Hindlimb muscle (tissue), 1 donor: ENCODE data around the gene ZNF79. TPM values are rescaled to one million over a fixed set of nuclear protein-coding genes. Genes with fewer than 3 reads are reported as not detected.
"Not testable (repeated sequence)": the region's sequence is repeated elsewhere in the genome, so short reads cannot be mapped to it uniquely, and the experiment has no call there.

Experiments used
- DNase-seq: peaks from one replicate; pipeline ENCODE4 v3.0.0-alpha.2; 2013
- polyA plus RNA-seq: library from polyadenylated mRNA; unstranded; fragments of 120-200 nt; gene quantifications from one replicate; pipeline ENCODE4 v1.2.1, GENCODE V29; 2013; ENCODE audit not compliant: insufficient read length

Gene ZNF79
- polyA plus RNA-seq, 1 donor: 4.8 TPM

DNA sequence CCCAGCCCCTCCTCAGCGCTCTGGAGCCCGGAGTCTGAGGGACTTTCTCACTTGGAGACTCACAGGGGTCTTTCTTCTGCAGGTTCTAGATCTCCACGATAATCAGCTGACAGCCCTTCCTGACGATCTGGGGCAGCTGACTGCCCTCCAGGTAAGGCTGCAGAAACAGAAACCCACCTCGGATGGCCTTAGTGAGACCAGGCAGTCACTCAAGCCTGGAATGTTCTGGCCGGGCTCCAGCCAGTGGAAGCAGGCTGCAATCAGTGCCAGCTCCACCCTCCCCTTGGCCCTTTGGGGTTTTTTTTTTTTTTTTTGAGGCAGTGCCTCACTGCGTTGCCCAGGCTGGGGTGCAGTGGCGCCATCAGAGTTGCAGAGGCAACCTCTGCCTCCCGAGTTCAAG, 34.7 kb downstream of the ZNF79 start:
- no peak for DNase-seq

DNA sequence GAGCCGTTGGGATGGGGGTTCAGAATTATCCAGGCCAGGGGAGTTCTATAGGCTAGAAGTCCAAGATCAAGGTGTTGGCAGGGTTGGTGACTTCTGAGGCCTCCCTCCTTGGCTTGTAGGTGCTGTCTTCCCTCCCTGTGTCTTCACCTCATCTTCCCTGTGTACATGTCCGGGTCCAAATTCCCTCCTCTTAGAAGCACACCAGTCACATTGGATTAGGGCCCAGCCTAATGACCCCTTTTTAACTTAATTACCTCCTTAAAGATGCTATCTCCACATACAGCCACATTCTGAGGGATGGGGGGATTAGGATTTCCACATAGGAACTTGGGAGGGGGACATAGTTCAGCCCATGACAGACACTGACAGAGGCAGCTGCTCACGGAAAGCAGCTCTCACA, 39.2 kb downstream of the ZNF79 start:
- no peak for DNase-seq

DNA sequence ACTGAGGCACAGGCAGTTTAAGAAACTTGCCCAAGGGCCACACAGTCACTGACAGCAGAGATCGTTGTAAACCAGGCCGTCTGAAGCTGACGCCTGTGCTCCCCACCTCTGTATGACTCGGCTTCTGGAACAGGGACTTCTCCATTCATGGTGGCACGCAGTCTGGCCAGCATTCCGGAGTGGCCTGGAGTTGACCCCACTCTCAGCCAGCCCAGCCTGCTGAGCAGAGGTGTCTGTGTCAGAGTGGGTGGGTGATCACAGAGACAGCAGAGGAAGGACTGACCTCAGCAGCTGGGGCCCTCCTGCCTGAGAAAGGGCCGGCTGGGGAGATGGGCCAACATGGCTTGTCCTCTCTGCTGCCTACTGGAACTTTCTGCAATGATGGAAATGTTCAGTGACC, 39.7 kb downstream of the ZNF79 start:
- peak; percentile 17 for DNase-seq

DNA sequence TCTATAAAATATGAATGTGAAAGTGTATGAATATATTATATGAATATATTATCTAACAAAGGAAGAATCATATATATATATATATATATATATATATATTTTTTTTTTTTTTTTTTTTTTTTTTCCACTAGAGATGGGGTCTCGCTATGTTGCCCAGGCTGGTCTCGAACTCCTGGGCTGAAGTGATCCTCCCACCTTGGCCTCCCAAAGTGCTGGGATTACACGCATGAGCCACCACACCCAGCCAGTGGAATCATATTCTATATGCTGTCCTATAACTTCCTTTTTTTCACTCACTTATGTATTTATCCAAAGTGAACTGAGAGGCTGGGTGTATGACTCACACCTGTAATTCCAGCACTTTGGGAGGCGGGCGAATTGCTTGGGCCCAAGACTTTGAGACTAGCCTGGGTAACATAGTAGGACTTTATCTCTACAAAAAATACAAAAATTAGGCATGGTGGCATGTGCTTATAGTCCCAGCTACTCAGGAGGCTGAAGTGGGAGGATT, 42.3 kb downstream of the ZNF79 start:
- not testable (repeated sequence) for DNase-seq

DNA sequence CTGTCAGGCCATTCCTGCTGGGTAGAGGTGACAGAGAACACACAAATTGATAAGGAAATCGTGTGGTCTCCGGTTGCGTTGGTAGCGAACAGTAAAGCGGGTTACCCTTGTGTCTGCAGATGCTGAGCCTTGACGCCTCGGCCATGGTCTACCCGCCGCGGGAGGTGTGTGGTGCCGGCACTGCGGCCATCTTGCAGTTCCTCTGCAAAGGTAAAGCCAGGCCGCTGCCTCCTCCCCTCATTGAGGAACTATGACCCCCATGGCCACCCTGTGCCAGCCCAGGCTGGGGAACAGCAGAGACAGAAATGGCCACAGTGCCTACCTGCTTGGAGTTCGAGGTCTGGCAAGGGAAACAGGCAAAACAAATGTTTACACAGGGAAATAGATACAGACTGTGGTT, 43.4 kb downstream of the ZNF79 start:
- DNase-seq: no peak

DNA sequence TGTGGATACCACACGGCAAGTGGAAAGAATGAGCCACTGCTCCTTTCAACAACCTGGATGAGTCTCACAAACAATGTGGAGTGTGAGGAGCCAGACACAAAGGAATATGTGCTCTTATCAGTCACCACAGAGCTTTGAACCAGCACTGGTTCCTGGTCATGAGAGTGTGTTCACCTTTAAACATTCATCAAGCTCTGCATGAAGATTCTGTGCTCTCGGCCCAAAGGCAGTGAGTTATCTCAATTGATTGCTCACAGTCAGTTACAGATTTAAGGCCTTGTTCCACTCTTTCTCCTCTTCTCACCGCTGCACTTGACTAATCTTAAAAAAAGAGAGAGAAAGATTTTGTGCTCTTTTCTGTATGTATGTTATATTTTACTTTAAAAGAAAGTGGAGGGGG, 46.5 kb downstream of the ZNF79 start:
- no peak for DNase-seq

DNA sequence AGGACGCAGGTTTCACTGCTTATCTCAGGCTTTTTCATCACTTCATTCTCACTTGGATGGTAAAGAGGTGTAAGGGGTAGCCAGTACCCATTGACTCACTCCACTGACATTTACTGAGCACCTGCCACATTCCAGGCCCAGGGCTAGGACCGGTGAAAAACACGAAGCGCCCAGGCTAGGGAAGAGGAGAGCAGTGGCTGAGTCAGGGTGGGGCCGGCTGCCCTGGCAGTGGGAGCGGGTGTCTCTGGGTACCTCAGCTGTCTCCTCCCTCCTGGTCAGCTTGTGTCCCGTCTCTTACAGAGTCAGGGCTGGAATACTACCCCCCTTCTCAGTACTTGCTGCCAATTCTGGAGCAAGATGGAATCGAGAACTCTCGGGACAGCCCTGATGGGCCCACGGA, 49.3 kb downstream of the ZNF79 start:
- no peak for DNase-seq

DNA sequence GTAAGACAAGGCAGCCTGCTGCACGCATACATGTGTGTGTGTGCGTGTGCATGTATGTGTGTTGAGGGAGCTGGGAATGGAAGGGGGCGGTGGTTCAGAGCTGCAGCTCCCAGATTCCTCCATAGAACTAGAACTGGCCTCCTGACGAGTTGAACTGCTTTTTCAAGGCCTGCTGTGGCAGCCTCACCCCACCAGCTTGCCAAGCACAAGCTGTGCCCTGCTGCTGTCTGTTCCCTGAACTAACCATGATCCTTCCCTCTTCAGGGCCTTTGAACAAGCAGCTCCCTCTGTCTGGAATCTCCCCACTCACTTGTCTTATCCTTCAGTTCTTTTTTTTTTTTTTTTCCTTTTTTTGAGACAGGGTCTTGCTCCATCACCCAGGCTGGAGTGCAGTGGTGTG, 49.8 kb downstream of the ZNF79 start:
- DNase-seq: no peak

DNA sequence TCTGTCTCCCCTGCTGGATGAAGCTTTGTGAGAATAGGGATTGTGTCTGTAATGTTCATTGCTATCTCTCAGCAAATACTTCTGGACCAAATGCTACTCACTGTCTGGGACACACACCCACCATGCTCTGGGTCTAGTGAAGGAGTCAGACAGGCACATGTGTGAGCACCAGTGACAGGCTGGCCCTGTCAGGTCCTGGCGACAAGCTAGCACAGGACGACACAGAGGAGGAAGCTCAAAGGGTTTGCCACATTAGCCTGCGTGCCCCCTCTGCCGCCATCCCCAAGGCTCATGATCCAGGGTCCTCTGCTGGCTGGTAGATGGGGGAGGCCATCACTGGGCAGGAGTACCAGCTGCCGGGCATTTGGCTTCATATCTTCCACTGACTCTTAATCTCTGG, 50.4 kb downstream of the ZNF79 start:
- DNase-seq: no peak

DNA sequence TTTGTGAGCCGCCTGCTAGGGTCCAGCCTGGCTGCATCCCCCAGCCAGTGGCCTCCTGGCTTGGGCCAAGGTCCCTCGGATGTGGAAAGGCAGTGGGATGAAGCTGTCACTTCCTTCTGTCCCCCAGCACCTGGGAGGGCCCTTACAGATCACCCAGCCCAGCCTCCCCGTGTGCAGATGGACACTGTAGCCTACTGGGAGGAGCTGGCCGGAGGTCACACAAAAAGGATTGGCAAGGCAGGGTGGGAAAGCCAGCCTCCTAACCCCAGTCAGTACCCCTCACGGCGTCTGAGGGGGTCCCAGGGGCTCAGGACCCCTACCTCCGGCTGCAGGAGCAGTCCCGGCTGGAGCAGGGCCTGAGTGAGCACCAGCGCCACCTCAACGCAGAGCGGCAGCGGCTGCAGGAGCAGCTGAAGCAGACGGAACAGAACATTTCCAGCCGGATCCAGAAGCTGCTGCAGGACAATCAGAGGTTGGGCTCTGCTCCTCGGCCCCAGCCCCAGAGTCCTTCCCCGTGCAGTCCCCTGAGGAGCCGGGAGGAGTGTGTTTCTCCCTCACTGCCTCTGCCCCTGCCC, 55.4 kb downstream of the ZNF79 start:
- DNase-seq: no peak

DNA sequence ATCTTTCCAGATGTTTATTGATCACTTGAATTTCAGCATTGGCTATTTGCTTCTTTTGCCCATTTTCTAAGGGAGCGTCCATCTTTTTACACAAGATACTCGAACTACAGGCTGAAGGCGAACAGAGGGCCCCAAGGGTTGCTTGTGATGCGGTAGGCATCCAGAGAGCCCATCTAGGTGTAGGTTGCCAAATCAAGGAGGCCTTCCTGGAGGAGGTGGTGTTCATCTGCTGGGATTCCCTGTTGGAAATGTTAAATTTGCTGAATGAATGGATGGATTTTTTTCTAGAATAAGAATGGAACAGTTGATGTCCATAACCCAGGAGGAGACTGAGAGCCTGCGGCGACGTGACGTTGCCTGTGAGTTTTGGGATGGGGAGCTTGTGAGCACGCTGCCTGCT, 58.5 kb downstream of the ZNF79 start:
- no peak for DNase-seq

DNA sequence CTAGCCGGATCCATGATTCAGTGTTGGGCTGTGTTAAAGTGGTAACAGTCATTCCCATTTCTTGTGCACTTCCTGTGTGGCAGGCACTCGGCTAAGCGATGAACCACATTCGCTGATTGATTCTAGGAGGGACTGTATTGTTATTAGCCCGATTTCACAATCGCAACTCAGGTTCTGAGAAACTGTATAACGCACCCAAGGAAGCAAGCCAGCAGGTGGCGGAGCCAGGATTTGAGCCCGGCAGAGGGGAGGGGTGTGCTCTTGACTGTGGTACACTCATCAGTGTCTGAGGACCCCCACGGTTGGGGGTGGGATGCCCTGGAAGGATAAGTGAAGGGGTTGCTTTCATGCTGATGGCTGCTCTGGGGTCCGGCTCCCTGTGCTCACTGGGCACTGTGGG, 61.8 kb downstream of the ZNF79 start:
- DNase-seq: no peak

DNA sequence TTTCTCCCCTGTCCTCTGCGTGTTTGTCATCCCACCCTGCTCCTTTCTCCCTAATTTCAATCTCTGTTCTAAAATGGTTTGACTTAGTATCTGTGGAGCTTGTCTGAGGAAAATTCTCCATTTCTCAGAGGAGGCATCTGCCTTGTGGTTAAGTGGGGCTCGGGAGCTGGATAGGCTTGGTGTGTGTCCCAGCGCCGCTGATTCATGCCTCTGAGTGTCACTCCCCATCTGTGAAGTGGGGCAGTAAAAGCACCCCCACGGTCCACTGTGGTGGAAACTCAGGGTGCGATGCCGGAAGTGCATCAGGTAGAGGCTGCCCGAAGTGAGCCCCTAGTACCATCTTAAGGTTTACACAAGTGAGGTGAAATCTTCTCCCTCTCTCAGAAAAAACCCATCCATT, 64.8 kb downstream of the ZNF79 start:
- no peak for DNase-seq

DNA sequence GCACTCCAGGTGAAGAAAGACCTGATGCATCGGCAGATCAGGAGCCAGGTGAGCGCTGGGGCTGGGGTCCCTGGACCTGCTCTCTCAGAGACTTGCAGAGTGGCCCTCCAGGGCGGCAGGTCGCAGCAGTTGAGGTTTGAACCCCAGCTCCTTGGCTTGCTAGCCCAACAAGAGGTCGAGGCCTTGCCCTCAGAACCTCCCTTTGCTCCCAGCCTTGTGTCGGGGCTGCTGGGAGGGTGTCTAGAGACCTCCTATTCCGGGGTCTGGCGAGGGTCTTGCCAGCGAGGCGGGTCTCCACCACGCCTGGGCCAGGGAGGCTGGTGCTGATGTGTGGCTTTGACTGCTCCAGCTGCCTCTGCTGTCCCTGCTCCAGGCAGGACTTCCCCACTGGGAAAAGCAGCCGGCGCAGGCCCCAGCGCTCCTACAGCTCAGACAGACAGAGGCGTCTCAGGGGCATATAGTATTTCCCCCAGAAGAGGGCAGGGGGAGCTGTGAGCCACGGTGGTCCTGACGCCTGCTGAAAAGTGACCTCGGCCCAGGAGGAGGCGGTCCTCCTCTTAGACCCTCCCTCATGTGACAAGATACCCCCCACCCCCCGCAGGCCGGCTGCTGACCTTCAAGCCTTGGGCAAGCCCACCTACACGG, 65.4 kb downstream of the ZNF79 start:
- no peak for DNase-seq

DNA sequence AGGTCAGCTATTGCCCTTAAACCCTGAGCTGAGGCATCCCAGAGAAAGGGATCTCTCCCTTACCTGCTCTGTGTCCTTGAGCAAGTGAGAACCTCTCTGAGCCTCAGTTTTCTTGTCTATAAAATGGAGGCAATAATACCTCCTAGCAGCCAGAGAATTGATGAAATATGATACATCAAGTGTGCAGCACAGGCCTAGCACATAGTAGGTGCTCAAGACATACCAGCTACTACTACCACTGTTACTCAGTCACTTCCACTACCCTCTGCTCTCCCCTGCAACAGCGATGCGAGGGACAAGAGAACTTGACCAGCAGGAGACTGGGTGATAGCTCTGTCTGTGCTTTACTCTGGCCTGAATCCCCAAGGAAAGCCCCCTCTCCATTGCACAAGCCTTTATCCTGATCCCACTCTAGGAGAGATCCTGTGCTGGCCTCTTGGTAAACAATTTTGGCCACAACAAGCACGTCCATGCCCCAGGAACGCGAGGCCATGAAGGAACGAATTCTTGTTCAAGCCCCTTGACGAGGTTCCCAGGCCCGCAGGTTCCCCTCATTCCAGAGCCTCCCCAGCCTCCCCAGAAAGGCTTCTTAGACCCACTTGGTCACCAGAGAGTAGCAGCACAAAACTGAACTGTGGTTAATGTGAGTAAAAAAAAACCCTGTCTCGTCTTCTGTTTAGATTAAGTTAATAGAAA, 66.5 kb downstream of the ZNF79 start:
- no peak for DNase-seq

DNA sequence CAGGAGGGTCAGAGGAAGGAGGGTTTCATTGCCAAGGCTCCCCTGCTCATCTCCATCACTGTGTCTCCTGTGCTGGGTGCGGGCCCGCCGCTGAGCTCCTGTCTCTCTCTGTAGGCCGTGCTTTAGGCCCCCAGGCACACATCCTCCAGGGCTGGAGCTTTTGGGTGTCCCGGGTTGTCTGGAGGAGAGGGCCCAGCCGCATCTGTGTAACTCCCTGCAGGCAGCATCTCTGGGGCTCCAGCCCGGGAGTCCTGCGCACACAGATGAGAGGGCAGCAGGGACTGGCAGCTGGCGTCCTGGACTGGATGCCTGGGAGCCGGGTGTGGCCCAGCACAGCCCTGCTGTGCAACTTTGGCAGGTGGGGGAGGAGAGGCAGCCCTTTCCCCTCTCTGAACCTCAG, 67.3 kb downstream of the ZNF79 start:
- no peak for DNase-seq

DNA sequence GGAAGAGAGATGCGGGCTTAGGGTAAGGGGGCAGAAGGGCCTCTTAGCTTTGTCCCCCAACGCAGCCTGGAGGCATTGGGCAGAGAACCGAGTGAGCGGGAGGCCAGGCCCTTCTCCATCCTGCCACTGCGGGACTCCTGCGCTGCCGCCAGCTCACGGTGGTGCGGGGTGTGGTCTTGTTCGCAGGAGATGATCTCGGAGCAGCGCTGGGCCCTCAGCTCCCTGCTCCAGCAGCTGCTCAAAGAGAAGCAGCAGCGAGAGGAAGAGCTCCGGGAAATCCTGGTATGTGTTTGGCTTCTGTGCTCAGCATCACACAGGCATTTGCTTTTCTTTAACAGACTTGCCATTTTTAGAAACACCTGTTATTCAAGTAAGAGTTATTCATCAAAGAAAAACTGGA, 68.4 kb downstream of the ZNF79 start:
- DNase-seq: no peak

DNA sequence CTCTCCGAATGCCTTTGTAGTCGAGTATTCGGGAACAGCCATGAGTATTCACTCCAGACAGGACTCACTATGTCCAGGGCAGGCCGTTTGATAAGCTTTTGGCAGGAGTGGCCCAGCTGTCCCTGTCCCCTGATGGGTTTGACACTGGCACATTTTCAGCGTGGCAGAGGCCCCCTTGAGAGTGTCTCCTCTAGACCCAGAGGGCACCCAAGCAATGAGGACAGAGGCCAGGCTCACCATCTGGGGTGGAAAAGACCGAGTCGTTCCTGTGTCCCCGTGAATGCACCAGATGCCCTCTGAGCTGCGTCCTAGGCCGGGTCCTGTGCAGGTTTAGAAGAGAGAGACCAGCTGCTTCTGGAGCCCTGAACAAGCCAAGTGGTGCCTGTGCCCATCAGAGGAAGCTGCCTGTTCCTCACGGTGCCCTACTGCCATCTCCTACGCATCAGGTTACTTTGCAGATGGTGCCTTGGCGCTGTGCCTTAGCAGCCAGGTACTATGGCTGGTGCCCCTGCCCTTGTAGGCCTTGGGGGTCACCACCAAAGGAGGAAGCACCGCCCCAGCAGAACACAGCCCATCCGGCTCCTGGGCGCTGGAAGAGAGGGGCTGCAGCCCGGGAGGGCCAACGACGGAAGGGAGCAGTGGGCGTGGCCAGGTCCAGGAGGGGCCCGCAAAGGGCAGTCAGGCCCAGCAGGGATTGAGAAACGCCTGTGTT, 69.6 kb downstream of the ZNF79 start:
- no peak for DNase-seq

DNA sequence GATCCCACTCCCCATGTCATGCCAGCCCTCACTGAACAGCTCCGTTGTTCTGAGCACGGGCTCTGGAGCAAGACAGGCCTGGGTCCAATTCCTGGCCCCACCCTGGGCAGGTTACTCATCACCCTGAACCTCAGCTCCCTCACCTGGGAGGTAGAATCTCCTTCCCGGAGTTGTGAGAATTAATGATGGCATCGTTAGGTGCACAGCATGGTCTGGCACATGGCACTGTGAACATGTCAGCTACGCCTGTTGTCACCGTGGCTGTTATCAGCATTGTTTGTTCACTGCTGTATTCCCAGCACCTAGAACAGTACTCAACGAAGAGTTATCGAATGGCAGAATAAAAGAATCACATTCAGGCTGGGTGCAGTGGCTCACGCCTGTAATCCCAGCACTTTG, 70.1 kb downstream of the ZNF79 start:
- no peak for DNase-seq
